Liver (tissue), 2 donors: ENCODE results near the gene PRKCH.

Experiments used
- REST ChIP-seq: IDR thresholded peaks from 2 replicates; pipeline ENCODE4 v1.6.1; 2016; ENCODE audit warnings: antibody characterized with exemption, mild to moderate bottlenecking
- RXRA ChIP-seq, 2 donors: IDR thresholded peaks; 2 replicates each; pipeline ENCODE4 v1.6.1; 2017 to 2018; ENCODE audit warnings: antibody characterized with exemption in 2 of 2, mild to moderate bottlenecking in 1 of 2
- donor health status: healthy.

- no peak for TF ChIP-seq REST
- TF ChIP-seq RXRA (IDR thresholded peaks at IDR 0.05) = no peak
These were observed 111.8 kb downstream of the PRKCH start for GRCh38 chr14:61433169-61433568.
